Activated CD8-positive, alpha-beta T cell treated with anti-CD3 and anti-CD28 coated beads for 36 hours (primary cell): Measurements from ENCODE around the gene SYT7. TPM values are rescaled to one million over a fixed set of nuclear protein-coding genes. Genes with fewer than 3 reads are reported as not detected.

ENCODE experiments used
- ATAC-seq: fragments of 200-7000 bp; cut with Tn5 transposase; one replicate; pipeline ENCODE4 v1.10.0; 2021; ENCODE audit warnings: mild to moderate bottlenecking, moderate library complexity
- CTCF ChIA-PET: fragments of 350-600 bp; sonication (Branson Sonifier 250); formaldehyde crosslinking; loops from one replicate; lab custom pipeline; 2021; ENCODE audit warnings: antibody characterized with exemption; lab: Charles Lee
- POLR2A ChIA-PET: fragments of 350-600 bp; sonication (Branson Sonifier 250); formaldehyde crosslinking; loops from one replicate; lab custom pipeline; 2021; ENCODE audit warnings: antibody characterized with exemption; lab: Charles Lee
- DNase-seq: peaks from one replicate; pipeline ENCODE4 v3.0.0-alpha.2; 2020
- H3K27ac Mint-ChIP-seq: one replicate; pipeline ENCODE4 v1.8.0; 2021; ENCODE audit warnings: mild to moderate bottlenecking, mixed read lengths
- H3K27me3 Mint-ChIP-seq: one replicate; pipeline ENCODE4 v1.8.0; 2021; ENCODE audit warnings: mixed read lengths
- H3K36me3 Mint-ChIP-seq: one replicate; pipeline ENCODE4 v1.8.0; 2021; ENCODE audit warnings: low read depth, mixed read lengths
- H3K4me1 Mint-ChIP-seq: one replicate; pipeline ENCODE4 v1.8.0; 2021; ENCODE audit warnings: low read depth, mixed read lengths
- H3K4me3 Mint-ChIP-seq: one replicate; pipeline ENCODE4 v1.8.0; 2021; ENCODE audit warnings: mild to moderate bottlenecking, moderate library complexity, mixed read lengths
- H3K9me3 Mint-ChIP-seq: one replicate; pipeline ENCODE4 v1.8.0; 2021; ENCODE audit warnings: mixed read lengths
- CTCF ChIP-seq: fragments of 200-600 bp; IDR thresholded peaks from one replicate; pipeline ENCODE4 v1.8.0; 2022; ENCODE audit warnings: antibody characterized with exemption, mild to moderate bottlenecking
- intact Hi-C: fragments of 100-400 bp; cut with micrococcal nuclease; formaldehyde crosslinking; loops from one replicate; pipeline ENCODE4 v1.10.0; 2022
- total RNA-seq, 2 experiments: library from RNA; stranded (reverse); gene quantifications; one replicate each; pipeline ENCODE4 v1.2.3, GENCODE V29; 2021

Gene SYT7
- total RNA-seq, 2 experiments from 2014 or later = not detected

- peaks cover 12% of the 10 kb centered on the region for H3K27me3 Mint-ChIP-seq
- no peaks in the 10 kb centered on the region for H3K4me1 Mint-ChIP-seq
These were observed 22.1 kb upstream of the SYT7 start for GRCh38 chr11:61602775-61603569.

GRCh38 chr11:61601512-61601911, 20.6 kb upstream of the SYT7 start:
- no peaks in the 10 kb centered on the region for H3K36me3 Mint-ChIP-seq
- ChIA-PET CTCF (no interaction called here), POLR2A (no interaction called here)
- no peaks in the 10 kb centered on the region for H3K4me1 Mint-ChIP-seq
- H3K9me3 Mint-ChIP-seq = no peaks in the 10 kb centered on the region
- H3K4me3 Mint-ChIP-seq = no peak overlapping the region
- DNase-seq = no peak
- TF ChIP-seq CTCF = no peak
- no peak overlapping the region for H3K27ac Mint-ChIP-seq
- peaks cover 12% of the 10 kb centered on the region for H3K27me3 Mint-ChIP-seq
- intact Hi-C loops = no loop called here
- ATAC-seq = no peak

More at GRCh38 chr11:61602775-61603569, 22.1 kb upstream of the SYT7 start:
- no peaks in the 10 kb centered on the region for H3K36me3 Mint-ChIP-seq
- no peak overlapping the region for H3K27ac Mint-ChIP-seq
- intact Hi-C loops = no loop called here
- ATAC-seq (no peak), DNase-seq (no peak)
- H3K4me3 Mint-ChIP-seq = no peak overlapping the region
- ChIA-PET CTCF (interaction anchor here (0.9 kb wide), 1 partner anchor 36 kb away, joined by 3 read pairs; no protein-coding TSS in a partner anchor), POLR2A (no interaction called here)
- no peak for TF ChIP-seq CTCF
- no peaks in the 10 kb centered on the region for H3K9me3 Mint-ChIP-seq

- H3K4me3 Mint-ChIP-seq = no peak overlapping the region
These were observed 19.3 kb upstream of the SYT7 start for GRCh38 chr11:61599968-61600710.

GRCh38 chr11:61598886-61599868, 18.3 kb upstream of the SYT7 start:
- ChIA-PET POLR2A (interaction anchor here (1.1 kb wide), 1 partner anchor 11 kb away, joined by 3 read pairs; no protein-coding TSS in a partner anchor), CTCF (interaction anchor here (0.7 to 1.7 kb wide), 5 partner anchors 11 to 121 kb away, joined by 3 to 5 read pairs (median 3); no protein-coding TSS in a partner anchor)
- Mint-ChIP-seq H3K27me3 (peaks cover 19% of the 10 kb centered on the region), H3K4me3 (no peak overlapping the region), H3K4me1 (no peaks in the 10 kb centered on the region), H3K27ac (no peak overlapping the region), H3K36me3 (no peaks in the 10 kb centered on the region), H3K9me3 (no peaks in the 10 kb centered on the region)
- intact Hi-C loops = no loop called here
- ATAC-seq (no peak), DNase-seq (no peak)
- TF ChIP-seq CTCF = no peak

More at GRCh38 chr11:61599968-61600710, 19.3 kb upstream of the SYT7 start:
- ATAC-seq = no peak
- ChIA-PET CTCF (interaction anchor here (0.8 to 1.7 kb wide), 4 partner anchors 19 to 122 kb away, joined by 3 to 5 read pairs (median 3); no protein-coding TSS in a partner anchor), POLR2A (interaction anchor here (1.1 kb wide), 1 partner anchor 12 kb away, joined by 3 read pairs; no protein-coding TSS in a partner anchor)
- intact Hi-C loops = no loop called here
- Mint-ChIP-seq H3K9me3 (no peaks in the 10 kb centered on the region), H3K27ac (no peak overlapping the region), H3K36me3 (no peaks in the 10 kb centered on the region), H3K27me3 (peaks cover 14% of the 10 kb centered on the region), H3K4me1 (no peaks in the 10 kb centered on the region)
- no peak for DNase-seq
- TF ChIP-seq CTCF = no peak
